GM21360 (cell line): ENCODE results near the gene EFCC1.
"Not testable (repeated sequence)": the region's sequence is repeated elsewhere in the genome, so short reads cannot be mapped to it uniquely, and the experiment has no call there.

Experiments used
- ATAC-seq: cut with Tn5 transposase; IDR thresholded peaks from one replicate; pipeline ENCODE4 v1.9.1; 2021; ENCODE audit warnings: mild to moderate bottlenecking, moderate library complexity; ENCODE audit not compliant: unreplicated experiment

EFCC1 gene

DNA sequence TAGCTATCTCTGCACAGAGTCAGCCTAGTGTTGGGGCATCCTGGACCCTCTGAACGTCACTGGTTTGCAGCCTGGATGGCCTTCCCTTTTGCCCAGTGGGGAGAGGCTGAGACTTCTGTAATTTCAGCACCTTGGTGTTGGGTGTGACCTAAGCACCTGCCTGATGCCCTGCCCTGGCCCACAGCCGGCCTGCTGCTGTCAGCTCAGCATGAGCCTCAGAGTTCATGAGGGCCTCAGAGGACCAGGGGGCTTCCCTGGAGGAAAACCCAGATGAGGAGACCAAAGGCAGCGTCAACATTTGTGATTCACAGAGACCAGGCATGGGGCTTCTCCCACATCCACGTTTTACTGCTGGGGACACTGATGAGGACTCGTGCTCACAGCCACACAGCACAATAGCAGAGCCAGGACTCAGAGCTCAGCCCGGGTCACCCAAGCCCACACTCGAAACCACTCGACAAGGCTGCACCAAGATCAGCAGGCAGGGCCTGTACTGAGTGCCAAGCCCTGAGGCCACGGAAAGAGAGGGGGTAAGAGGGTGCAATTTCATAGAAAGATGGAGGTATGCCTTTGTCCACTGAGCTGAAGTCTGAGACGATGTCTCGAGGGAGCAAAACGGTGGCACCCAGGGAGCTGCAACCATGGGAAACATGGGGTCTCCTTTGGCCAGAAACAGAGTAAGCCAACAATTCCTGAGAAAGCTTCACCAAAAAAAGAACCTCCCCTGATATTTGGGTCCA is 49.6 kb downstream of the EFCC1 start:
- ATAC-seq: no peak

DNA sequence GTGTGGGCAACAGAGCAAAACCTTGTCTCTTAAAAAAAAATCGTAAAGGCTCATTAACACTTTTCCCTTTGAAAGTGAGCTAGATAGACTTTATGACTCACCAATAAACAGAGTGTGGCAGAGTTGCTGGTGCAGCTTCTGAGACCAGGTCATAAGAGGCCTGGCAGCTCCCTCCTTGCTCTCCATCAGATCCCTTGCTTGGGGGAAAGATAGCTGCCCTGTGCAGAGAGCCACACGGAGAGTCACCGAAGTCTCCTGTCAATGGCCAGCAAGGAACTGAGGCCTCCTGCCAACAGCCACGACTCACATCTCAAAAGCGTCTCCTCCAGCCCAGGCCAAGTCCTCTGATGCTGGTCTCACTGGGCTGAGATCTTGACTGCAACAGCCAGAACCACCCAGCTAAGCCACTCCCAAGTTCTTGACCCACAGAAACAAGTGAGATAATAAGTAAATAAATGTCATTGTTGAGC is 50.8 kb downstream of the EFCC1 start:
- ATAC-seq: no peak

DNA sequence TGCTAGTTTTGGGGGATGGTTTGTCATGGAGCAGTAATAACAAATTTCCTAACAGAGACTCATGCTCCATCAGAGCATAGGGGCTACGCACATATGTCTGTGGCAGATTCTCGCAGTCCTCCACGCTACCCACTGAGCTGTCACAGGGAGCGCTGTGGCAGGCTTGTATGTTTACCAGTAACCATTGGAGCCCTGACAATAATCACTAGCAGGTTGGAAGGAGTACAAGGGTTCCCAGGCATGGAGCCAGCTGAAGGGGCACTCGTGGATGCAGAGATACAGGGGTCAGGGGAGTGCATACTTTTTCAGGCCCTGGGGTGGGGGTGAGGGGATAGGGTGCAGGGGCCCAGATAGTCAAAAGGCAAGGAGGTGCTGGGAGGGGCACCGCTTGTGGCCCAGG is 51.6 kb downstream of the EFCC1 start:
- no peak for ATAC-seq

DNA sequence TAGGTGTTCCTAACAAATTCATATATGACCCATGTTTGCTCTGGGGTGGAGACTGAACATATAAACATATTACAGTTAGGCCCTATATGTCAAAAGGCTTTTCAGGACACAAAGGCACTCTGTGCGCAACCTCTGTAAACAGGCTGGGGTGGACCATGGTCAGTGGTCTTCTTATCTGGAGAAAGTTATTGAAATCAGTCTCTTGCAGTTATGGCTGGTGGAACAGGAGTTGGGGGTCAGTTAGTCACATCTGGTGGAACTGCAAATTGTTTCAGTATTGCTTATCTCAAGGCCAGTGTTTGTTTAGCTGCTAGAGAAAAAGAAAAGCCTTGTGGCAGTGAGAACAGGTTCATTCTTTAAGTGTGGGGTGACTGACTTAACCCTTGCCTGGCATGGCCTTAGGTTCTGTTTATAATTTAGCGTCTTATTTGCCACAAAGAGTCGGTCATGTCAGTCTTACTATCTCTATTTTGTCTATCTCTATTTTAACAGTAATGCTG is 53.6 kb downstream of the EFCC1 start:
- no peak for ATAC-seq

DNA sequence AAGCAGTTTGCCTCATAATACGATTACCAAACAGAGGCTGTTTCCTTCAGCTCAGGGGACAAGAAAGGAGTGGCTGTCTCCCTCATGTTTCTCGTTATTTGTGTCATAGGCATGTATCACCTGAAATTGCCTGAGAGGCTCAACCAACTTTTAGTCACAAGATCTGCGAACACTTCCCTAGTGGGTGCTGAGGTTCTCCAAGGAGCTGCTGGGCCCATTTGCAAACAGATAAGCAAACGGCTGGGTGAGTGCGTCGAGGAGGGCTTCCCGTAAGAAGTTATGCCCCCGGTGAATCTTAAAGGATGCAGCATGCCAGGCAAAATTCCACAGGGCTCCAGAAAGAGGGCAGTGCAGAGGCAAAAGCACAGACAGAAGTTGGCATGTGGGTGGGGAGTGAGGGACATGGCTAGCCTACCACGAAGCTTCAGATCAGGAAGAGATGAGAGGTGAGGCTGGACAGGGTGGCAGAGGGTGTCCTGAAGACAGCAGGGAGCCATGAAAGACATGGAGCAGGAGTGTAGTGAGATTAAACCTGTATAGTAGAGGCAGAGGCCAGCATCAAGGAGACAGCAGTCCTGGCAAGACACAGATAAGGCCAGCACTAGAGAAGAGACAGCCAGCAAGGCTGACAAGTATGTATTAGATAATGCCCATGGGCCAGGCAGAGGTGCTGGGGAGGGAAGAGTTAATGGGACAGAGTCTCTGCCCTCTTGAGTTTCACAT is 55.5 kb downstream of the EFCC1 start:
- ATAC-seq: no peak

DNA sequence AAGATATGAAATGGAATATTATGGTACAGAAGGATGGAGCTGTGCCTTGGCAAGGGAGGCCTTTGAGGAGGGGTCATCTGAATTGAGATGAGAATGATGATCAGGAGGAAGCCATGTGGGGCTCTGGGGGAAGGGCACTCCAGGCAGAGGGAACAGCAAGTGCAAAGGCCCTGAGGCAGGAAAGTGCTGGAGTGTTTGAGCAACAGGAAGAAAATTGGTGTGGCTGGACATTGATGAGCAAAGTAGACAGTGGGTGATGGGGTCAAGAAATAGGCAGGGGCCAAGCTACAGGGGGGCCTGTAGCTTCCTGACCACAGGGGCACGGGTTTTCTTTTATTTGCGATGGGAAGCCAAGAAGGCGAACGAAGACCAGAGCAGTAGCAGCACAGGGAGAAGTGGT is 56.1 kb downstream of the EFCC1 start:
- ATAC-seq: no peak

DNA sequence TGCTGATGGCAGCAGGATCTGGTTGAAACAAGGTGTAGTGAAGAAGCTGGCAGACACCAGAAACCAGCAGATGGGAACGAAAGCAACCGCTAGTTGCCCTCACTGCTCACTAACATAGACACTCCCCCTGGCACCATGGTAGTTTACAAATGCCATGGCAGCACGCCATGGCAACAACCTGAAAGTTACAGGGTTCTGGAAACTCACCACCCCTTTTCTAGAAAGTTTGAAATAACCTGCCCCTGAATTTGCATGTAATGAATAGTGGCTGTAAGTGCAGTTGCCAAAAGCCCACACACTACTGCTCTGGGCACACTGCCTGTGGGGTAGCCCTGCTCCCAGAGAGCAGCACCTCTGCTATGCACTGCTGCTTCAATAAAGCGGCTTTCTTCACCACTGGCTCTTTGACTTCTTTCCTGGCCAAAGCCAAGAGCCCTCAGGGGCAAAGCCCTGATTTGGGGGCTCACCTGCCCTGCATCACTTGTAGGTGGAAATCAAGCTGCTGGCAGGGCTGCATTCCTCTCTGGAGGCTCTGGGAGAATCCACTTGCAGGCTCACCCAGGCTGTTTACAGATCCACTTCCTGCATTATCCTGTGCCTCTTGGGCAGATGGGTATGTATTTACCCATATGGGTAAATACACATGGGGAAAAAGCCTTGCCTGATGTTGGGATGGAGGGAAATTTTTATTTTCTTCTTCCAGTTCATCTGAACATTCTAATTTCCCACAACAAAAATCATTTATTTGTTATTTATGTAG is 57.5 kb downstream of the EFCC1 start:
- no peak for ATAC-seq

DNA sequence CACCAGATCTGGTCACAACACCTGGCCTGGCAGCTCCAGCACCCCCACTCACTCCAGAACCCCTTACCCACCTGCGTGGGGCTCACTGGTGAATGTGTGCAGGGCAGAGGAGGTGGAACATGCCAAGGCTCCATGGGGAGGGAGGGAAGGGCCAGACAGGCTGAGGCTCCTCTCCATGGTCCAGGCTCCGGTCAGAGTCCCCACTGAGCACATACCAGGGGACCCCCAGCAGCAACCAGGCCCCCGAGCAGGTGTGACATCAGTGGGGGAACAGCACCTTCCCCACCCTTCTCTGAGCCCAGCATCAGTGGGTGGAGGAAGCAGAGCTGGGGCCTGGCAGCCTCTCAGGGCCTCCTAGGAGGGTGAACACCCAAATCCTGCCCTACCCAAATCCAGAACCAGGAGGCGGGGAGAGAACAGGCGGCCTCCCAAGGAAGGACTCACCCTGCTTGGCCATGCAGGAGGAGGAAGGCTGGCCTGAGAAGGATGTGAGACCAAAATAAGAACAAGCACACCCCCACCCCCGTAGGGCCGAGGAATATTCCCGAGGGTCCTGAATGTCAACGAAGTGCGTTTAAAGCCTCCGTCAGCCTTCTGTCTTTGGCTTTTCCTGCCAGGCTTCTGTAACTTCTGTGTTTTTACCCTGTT is 58.3 kb downstream of the EFCC1 start:
- no peak for ATAC-seq

DNA sequence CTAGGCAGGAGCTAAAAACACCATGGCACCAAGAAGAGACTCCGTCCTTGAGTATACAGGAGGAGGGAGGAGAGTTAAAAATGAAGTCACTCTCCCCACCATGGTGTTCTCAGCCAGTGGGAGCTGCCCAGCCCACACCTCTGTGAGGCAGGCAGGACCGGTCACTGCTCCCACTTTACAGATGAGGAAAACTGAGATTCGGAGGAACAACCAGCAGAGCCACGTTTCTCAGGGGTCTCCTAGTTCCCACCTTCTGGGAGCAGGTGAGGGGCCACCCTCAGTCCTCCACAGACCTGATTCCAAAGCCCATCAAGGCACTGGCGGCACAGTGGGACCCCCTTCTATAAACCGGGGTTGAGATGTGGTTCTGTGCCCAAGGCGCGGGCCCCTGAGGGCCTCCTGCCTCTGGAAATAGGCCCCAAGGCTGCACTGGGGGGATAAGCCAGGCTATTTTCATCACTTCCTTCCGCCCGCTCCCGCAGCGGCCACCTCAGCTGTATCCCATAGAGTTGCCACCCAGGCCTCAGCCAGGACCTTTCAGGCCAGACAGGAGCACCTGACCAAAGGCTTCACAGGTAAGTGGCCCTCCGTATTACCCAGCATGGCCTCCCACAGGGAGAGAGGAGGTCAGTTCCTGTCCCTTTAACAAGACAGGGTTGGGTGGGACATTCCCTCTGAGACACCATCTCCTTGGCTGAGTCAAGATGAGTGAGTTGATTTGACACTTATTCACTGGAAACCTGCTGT is 59.3 kb downstream of the EFCC1 start, which contains the start of gene GP9:
GP9 (plus strand) TSS at position 504 of the 747 bp plus-strand sequence. CDS start 961 bp downstream, outside the sequence.
- no peak for ATAC-seq

DNA sequence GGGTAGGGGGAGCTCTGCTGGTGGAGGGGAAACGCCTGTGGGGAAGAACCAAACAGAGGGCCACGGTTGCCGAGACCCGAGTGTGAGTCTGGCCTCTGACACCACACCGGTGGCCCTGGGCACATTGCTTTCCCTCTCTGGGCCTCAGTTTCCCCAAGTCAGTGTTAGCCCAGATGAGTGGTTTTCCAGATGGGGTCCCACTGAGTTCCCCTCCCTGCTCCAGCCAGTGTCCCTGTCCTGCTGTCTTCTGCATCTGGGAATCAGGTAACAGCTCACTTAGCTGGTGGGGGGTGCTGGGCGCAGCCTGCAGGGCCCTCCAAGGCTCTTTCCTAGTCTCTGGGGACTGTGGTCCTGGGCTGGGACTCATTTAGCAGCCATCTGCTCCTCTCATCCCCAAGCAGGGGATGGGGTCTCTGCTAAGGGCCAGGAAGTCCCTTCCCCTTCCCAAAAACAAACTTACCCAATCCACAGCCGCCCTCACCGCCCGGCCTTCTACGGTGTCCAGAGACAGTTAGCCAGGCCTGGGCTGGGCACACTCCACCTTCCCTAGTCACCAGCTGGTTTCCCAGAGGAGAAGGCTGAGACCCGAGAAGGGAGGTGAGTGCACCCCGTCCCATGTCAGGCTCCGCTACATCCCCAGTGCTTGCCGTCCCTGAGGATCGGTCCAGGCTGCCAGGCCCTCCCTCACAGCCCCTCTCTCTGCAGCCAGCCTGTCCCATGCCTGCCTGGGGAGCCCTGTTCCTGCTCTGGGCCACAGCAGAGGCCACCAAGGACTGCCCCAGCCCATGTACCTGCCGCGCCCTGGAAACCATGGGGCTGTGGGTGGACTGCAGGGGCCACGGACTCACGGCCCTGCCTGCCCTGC is 60.2 kb downstream of the EFCC1 start:
- ATAC-seq: no peak

DNA sequence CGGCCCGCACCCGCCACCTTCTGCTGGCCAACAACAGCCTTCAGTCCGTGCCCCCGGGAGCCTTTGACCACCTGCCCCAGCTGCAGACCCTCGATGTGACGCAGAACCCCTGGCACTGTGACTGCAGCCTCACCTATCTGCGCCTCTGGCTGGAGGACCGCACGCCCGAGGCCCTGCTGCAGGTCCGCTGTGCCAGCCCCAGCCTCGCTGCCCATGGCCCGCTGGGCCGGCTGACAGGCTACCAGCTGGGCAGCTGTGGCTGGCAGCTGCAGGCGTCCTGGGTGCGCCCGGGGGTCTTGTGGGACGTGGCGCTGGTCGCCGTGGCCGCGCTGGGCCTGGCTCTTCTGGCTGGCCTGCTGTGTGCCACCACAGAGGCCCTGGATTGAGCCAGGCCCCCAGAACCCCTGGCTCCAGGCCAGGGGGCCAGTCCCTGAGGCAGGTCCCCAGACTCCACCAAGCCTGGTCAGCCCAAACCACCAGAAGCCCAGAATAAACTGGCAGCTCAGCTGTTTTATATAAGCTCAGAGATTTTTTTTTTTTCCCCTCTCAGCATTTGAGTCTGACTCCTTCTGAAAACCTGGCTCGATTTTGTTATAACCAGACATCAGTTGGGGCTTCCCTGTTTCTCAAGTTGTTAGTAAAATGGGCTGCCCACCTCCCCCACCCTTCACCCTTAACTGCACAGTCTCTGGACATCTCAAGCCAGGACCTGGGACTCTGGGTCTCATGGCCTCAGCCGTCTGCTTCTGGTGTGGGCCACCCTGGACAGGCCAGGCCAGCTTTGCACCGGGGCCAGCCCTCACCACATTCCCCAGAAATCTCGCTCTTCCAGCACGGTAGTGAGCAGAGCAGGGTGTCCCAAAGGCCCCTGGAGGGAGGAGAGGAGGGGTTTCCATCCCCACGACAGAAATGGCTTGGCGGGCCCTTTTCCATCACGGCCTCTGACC is 61.1 kb downstream of the EFCC1 start:
- ATAC-seq: no peak

DNA sequence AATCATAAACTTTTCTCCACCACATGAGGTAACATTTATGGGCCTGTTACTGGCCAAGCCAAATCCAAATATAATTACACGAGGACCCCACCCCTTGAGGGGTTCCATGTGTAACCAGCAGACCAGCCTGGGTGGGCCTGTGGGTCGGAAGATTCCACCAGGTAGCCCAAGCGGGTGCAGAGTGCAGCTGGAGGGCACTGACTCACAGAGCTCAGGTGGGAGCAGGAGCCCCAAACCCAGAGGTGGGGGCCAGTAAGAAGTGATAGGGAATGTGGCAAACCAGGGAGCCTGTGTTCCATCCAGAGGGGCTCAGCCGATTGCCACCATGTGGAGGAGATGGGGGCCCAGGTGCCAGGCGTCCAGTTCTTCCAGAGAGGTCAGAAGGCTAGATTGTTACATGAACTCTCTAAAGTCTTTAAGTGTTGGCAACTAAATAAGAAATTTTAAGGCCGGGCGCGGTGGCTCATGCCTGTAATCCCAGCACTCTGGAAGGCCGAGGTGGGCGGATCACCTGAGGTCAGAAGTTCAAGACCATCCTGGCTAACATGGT is 62.1 kb downstream of the EFCC1 start:
- ATAC-seq: no peak

DNA sequence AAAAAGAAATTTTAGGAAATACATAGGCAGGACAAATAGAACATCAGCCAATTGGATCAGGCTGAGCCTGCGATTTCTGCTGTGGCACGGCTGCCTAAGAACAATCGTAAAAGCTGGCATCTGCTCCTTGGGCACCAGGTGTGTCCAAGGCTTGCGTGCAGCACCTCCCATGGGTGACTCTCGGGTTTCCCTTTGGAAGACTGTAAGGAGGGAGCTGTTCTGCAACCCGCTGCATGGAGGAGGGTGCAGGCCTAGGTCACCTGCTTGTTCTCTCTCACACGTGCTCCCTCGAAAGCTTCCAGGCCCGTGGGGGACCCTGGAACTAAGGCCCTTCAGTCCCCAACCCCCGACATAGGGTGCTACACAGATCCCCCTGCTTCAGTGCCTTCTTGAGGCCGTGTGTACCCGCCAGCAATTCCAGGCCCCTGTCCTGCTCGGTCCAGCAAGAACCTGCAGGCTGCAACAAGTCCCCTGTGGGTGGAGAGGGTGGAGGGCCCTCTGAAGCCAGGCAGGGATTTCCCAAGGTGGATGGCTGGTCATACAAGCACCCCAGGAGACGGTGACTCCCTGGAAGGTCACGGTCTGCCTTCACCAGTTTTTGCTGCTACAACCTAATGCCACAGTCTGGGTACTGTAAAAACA is 62.9 kb downstream of the EFCC1 start:
- no peak for ATAC-seq

DNA sequence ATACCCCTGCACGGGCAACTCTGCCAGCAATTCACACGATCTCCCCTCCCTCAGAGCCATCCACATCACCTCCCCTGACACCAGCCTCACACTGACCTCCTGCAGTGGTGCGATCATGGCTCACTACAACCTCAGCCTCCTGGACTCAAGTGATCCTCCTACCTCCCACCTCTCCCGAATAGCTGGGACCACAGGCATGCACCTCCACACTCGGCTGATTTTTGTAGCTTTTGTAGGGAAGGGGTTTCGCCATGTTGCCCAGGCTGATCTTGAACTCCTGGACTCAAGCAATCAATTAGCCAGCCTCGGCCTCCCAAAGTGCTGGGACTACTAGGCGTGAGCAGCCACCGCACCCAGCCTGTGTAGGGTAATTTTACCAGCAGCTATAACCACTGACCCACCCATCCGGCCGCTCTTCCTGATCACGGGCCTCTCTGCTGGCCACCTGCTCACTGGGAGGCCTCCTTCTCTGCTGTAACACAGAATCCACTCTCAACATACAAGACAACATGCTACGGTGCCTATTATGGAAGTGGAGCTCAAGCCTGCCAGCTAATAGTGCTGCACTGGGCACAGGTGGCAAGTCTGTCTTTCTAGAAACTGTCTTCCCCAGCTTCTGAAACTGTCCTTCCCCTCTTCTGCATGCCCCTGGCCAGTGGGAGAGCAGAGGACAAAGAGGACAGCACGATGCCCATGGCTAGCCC is 64.1 kb downstream of the EFCC1 start:
- no peak for ATAC-seq

DNA sequence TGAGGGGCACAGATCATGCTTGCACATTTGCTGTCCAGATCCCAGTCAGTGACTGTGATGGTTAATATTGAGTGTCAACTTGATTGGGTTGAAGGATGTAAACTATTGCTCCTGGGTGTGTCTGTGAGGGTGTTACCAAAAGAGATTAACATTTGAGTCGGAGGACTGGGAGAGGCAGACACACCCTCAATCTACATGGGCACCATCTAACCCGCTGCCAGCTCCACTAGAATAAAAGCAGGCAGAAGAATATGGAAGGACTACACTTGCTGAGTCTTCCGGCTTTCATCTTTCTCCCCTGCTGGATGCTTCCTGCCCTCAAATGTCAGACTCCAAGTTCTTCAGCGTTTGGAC is 64.6 kb downstream of the EFCC1 start:
- no peak for ATAC-seq

DNA sequence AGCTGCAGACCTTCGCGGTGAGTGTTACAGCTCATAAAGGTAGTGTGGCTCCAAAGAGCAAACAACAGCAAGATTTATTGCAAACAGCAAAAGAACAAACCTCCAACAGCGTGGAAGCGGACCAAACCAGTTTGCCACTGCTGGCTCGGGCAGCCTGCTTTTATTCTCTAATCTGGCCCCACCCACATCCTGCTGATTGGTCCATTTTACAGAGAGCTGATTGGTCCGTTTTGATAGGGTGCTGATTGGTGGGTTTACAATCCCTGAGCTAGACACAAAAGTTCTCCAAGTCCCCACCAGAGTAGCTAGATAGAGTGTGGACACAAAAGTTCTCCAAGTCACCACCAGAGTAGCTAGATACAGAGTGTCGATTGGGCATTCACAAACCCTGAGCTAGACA is 66.6 kb downstream of the EFCC1 start:
- ATAC-seq: not testable (repeated sequence)
